ENCODE data around the gene GNA15.

Gene GNA15

GRCh38 chr19:3121821-3122511 lies 13.9 kb upstream of the GNA15 start:
- DNase-seq, result no peak

GRCh38 chr19:3122512-3122870 lies 13.3 kb upstream of the GNA15 start:
- no peak for DNase-seq

GRCh38 chr19:3123088-3123721 lies 12.6 kb upstream of the GNA15 start:
- DNase-seq, result no peak

GRCh38 chr19:3123956-3124355 lies 11.9 kb upstream of the GNA15 start:
- DNase-seq, result no peak

GRCh38 chr19:3124630-3125029 lies 11.2 kb upstream of the GNA15 start:
- DNase-seq, result no peak

- peak; percentile 17 to 25 for DNase-seq
Measured at GRCh38 chr19:3125900-3126524, 9.8 kb upstream of the GNA15 start.

GRCh38 chr19:3129112-3129511 lies 6.7 kb upstream of the GNA15 start:
- DNase-seq, result peak; percentile 38 to 46

GRCh38 chr19:3131168-3131567 lies 4.7 kb upstream of the GNA15 start:
- DNase-seq, result peak in 1 of 2 experiments; percentile 17

GRCh38 chr19:3132971-3133792 lies 2.7 kb upstream of the GNA15 start:
- DNase-seq, result peak; percentile 85 to 89

- no peak for DNase-seq
Measured at GRCh38 chr19:3133793-3134116, 2.1 kb upstream of the GNA15 start.

- no peak for DNase-seq
Measured at GRCh38 chr19:3136684-3137055, 837 bp downstream of the GNA15 start.

GRCh38 chr19:3137119-3137518 lies 1.3 kb downstream of the GNA15 start:
- no peak for DNase-seq

GRCh38 chr19:3138268-3138667 lies 2.4 kb downstream of the GNA15 start:
- no peak for DNase-seq

GRCh38 chr19:3140667-3141038 lies 4.8 kb downstream of the GNA15 start:
- DNase-seq, result no peak

- peak; percentile 75 to 87 for DNase-seq
Measured at GRCh38 chr19:3142292-3142670, 6.4 kb downstream of the GNA15 start.

GRCh38 chr19:3142781-3143337 lies 7.0 kb downstream of the GNA15 start:
- no peak for DNase-seq

GRCh38 chr19:3145909-3146676 lies 10.3 kb downstream of the GNA15 start:
- peak; percentile 83 to 86 for DNase-seq

GRCh38 chr19:3146677-3147100 lies 10.9 kb downstream of the GNA15 start:
- peak in 1 of 2 experiments; percentile 17 for DNase-seq

GRCh38 chr19:3148503-3148902 lies 12.7 kb downstream of the GNA15 start:
- DNase-seq, result no peak

- no peak for DNase-seq
Measured at GRCh38 chr19:3149089-3149488, 13.3 kb downstream of the GNA15 start.

- DNase-seq, result no peak
Measured at GRCh38 chr19:3149526-3150505, 14.0 kb downstream of the GNA15 start.
